ENCODE data around the gene SIAE. TPM values are rescaled to one million over a fixed set of nuclear protein-coding genes. Genes with fewer than 3 reads are reported as not detected.

SIAE gene
- total and polyA plus RNA-seq, 3 experiments from 2014 or later = 0.85 to 5.2 (median 4.0) TPM

GRCh38 chr11:124584681-124585372 is 88.7 kb downstream of the SIAE start:
- no peak overlapping the region for H3K4me3 ChIP-seq (ENCODE audit: low read length)
- CTCF ChIA-PET = no interaction called here
- Mint-ChIP-seq H3K9me3 (no peaks in the 10 kb centered on the region), H3K4me1 (no peaks in the 10 kb centered on the region), H3K27me3 (peaks cover 12 to 30% of the 10 kb centered on the region in 2 donors), H3K36me3 (no peaks in the 10 kb centered on the region), H3K4me3 (no peak overlapping the region), H3K27ac (no peak overlapping the region)
- no peaks in the 10 kb centered on the region for H3K9me3 ChIP-seq (ENCODE audit: low read length)
- H3K27me3 ChIP-seq (ENCODE audit: insufficient read depth, low read length, poor library complexity, severe bottlenecking) = no peaks in the 10 kb centered on the region
- no peak for DNase-seq
- H3K27ac ChIP-seq (ENCODE audit: low read depth, low read length) = no peak overlapping the region
- H3K4me1 ChIP-seq (ENCODE audit: insufficient read depth, low read length) = no peaks in the 10 kb centered on the region
- POLR2A ChIA-PET = no interaction called here
- H3K36me3 ChIP-seq (ENCODE audit: insufficient read depth, low read length) = no peaks in the 10 kb centered on the region

- no peaks in the 10 kb centered on the region for H3K9me3 ChIP-seq (ENCODE audit: low read length)
- Mint-ChIP-seq H3K4me1 (no peaks in the 10 kb centered on the region), H3K27ac (no peak overlapping the region), H3K36me3 (no peaks in the 10 kb centered on the region), H3K4me3 (no peak overlapping the region), H3K9me3 (no peaks in the 10 kb centered on the region), H3K27me3 (peaks cover 12 to 29% of the 10 kb centered on the region in 2 donors)
- no peak overlapping the region for H3K27ac ChIP-seq (ENCODE audit: low read depth, low read length)
- ChIA-PET CTCF (no interaction called here), POLR2A (no interaction called here)
- no peak for DNase-seq
- H3K27me3 ChIP-seq (ENCODE audit: insufficient read depth, low read length, poor library complexity, severe bottlenecking) = no peaks in the 10 kb centered on the region
- no peaks in the 10 kb centered on the region for H3K36me3 ChIP-seq (ENCODE audit: insufficient read depth, low read length)
- H3K4me3 ChIP-seq (ENCODE audit: low read length) = no peak overlapping the region
- no peaks in the 10 kb centered on the region for H3K4me1 ChIP-seq (ENCODE audit: insufficient read depth, low read length)
Observed at GRCh38 chr11:124583781-124584180, 89.8 kb downstream of the SIAE start.

Other genes with a start within 250 kb of the SIAE start
- not detected for gene OR8B4, start 248.9 kb downstream of the SIAE start, total RNA-seq
- not detected for gene OR8B4, start 248.9 kb downstream of the SIAE start, polyA plus RNA-seq
- gene OR8B8, start 228.0 kb downstream of the SIAE start, total RNA-seq = not detected
- gene OR8B8, start 228.0 kb downstream of the SIAE start, polyA plus RNA-seq = not detected
- not detected for gene OR8B12, start 130.1 kb downstream of the SIAE start, total RNA-seq
- not detected for gene OR8B12, start 130.1 kb downstream of the SIAE start, polyA plus RNA-seq
- gene OR8A1, start 103.7 kb downstream of the SIAE start, total RNA-seq = not detected
- gene OR8A1, start 103.7 kb downstream of the SIAE start, polyA plus RNA-seq = not detected
- gene PANX3, start 62.3 kb downstream of the SIAE start, total RNA-seq = not detected
- not detected for gene PANX3, start 62.3 kb downstream of the SIAE start, polyA plus RNA-seq
- 10 to 100 TPM; 38.4 to 49.5 TPM for gene TBRG1, start 50.9 kb downstream of the SIAE start, total RNA-seq
- gene TBRG1, start 50.9 kb downstream of the SIAE start, polyA plus RNA-seq = 36.3 TPM
- gene SPA17, start 165 bp upstream of the SIAE start, total RNA-seq = 1 to 10 TPM; 2.2 to 3.9 TPM
- 1.4 TPM for gene SPA17, start 165 bp upstream of the SIAE start, polyA plus RNA-seq
- 1 to 10 TPM; 4.6 to 6.4 TPM for gene NRGN, start 66.2 kb upstream of the SIAE start, total RNA-seq
- not detected for gene NRGN, start 66.2 kb upstream of the SIAE start, polyA plus RNA-seq
- gene VSIG2, start 78.5 kb upstream of the SIAE start, total RNA-seq = under 1 TPM; 0.24 to 0.40 TPM
- not detected for gene VSIG2, start 78.5 kb upstream of the SIAE start, polyA plus RNA-seq
- under 1 TPM; 0.35 to 0.77 TPM for gene ESAM, start 88.6 kb upstream of the SIAE start, total RNA-seq
- not detected for gene ESAM, start 88.6 kb upstream of the SIAE start, polyA plus RNA-seq
- 10 to 100 TPM; 12.3 to 13.2 TPM for gene MSANTD2, start 126.7 kb upstream of the SIAE start, total RNA-seq
- 4.4 TPM for gene MSANTD2, start 126.7 kb upstream of the SIAE start, polyA plus RNA-seq
- 1 to 10 TPM; 7.7 to 9.4 TPM for gene ROBO3, start 191.7 kb upstream of the SIAE start, total RNA-seq
- gene ROBO3, start 191.7 kb upstream of the SIAE start, polyA plus RNA-seq = 2.2 TPM
- not detected for gene ROBO4, start 224.1 kb upstream of the SIAE start, total RNA-seq
- not detected for gene ROBO4, start 224.1 kb upstream of the SIAE start, polyA plus RNA-seq
- not detected for gene HEPN1, start 245.5 kb upstream of the SIAE start, total RNA-seq
- gene HEPN1, start 245.5 kb upstream of the SIAE start, polyA plus RNA-seq = not detected